Heart right ventricle (tissue), 16 donors: Measurements from ENCODE around the gene GVQW3. TPM values are rescaled to one million over a fixed set of nuclear protein-coding genes. Genes with fewer than 3 reads are reported as not detected.

Experiments
- ATAC-seq, 8 donors: fragments of 200-7000 bp; cut with Tn5 transposase; one replicate each; pipeline ENCODE4 v1.9.1; 2020; ENCODE audit warnings: mild to moderate bottlenecking in 8 of 8, moderate library complexity in 8 of 8, moderate number of reproducible peaks in 1 of 8
- DNase-seq, 2 donors: peaks; one replicate each; pipeline ENCODE4 v3.0.0-alpha.2; 2020
- H3K27ac ChIP-seq, 10 donors: fragments of 200-600 bp; sonication (generic) in 2 of 10; one replicate each; pipeline versions ENCODE4 v1.5.0 to v1.8.0; 2020 to 2022; ENCODE audit warnings: mild to moderate bottlenecking in 3 of 10
- H3K27me3 ChIP-seq, 7 donors: fragments of 200-600 bp; one replicate each; pipeline ENCODE4 v1.8.0; 2021 to 2022; ENCODE audit warnings: mild to moderate bottlenecking in 2 of 7
- H3K36me3 ChIP-seq, 9 donors: fragments of 200-600 bp; sonication (generic) in 1 of 9; one replicate each; pipeline versions ENCODE4 v1.5.0 to v1.8.0; 2020 to 2022; ENCODE audit warnings: mild to moderate bottlenecking in 2 of 9
- H3K4me1 ChIP-seq, 9 donors: fragments of 200-600 bp; sonication (generic) in 1 of 9; one replicate each; pipeline versions ENCODE4 v1.5.0 to v1.8.0; 2020 to 2022; ENCODE audit warnings: mild to moderate bottlenecking in 4 of 9
- H3K4me3 ChIP-seq, 10 donors: fragments of 200-600 bp; sonication (generic) in 2 of 10; one replicate each; pipeline versions ENCODE4 v1.5.0 to v1.8.0; 2020 to 2022; ENCODE audit warnings: mild to moderate bottlenecking in 7 of 10, moderate library complexity in 2 of 10
- H3K9me3 ChIP-seq, 11 donors: fragments of 200-600 bp in 10 of 11; sonication (generic) in 2 of 11; one replicate each; pipeline versions ENCODE4 v1.5.0 to v1.8.0; 2013 to 2022; ENCODE audit warnings: mild to moderate bottlenecking in 2 of 11, control low read depth in 1 of 11, moderate library complexity in 1 of 11
- WGBS, 2 donors: extraction: QIAGEN DNeasy Blood & Tissue Kit; methylation state at CpG; one replicate each; pipeline ENCODE4 v1.1.7; 2013; ENCODE audit warnings: inconsistent platforms in 1 of 2; 5-methylcytosine and 5-hydroxymethylcytosine counted together
- intact Hi-C, 10 donors: fragments of 100-400 bp; cut with DNase I; formaldehyde crosslinking; loops; one replicate each; pipeline versions ENCODE4 v1.11.1 to v1.14.2; 2022
- polyA plus RNA-seq, 2 donors: library from polyadenylated mRNA; stranded (reverse); fragments of 200-250 nt; gene quantifications; one replicate each; pipeline ENCODE4 v1.2.3, GENCODE V29; 2013
- total RNA-seq, 10 donors: library from RNA; stranded (reverse); fragmentation: NEBNext Ultra II Directional in 3 of 10; extraction: Animal tissue kit (Norgen Biotek cat#: 25700) in 3 of 10; gene quantifications; one replicate each; pipeline versions ENCODE4 v1.2.1 to v1.2.4, GENCODE V29; 2021 to 2023
- TF ChIP-seq, protein P1 (sequence below), 9 donors: fragments of 200-600 bp; sonication (generic) in 2 of 9; IDR thresholded peaks; one replicate each; pipeline versions ENCODE4 v1.5.0 to v1.8.0; 2021 to 2022; ENCODE audit warnings: antibody characterized with exemption in 9 of 9, mild to moderate bottlenecking in 5 of 9, moderate library complexity in 1 of 9
- donor health status: Arrhythmogenic right ventricular cardiomyopathy.
- donor health status: ischemic (EF 13 %, LVEDD 7.1; RV severe dilation, severe dysfunction).
- donor health status: healthy with polysubstance abuse.
- donor health status: DM: no; HTN: yes; CAD: no.
- donor health status: DM: no; HTN: no; CAD: no.
- donor health status: ischemic (EF 25% LVEDD 6.9; RV normal size, moderate dysfunction).
- donor health status: ischemic (EF 25% LVEDD 5.7; RV mildly dilated, moderate dysfunction).
- donor health status: healthy.
- donor health status: DM: yes; HTN: yes; CAD: no.
- donor health status: Ischemic cardiomyopathy.
- donor health status: ischemic (EF 35%, LVEDD 5.7; RV mildly dilated, moderate dysfunction).
- donor health status: nonischemic (EF 11% LVEDD 7.7; RV severe dilation, severe dysfunction).
- donor health status: DM: yes; HTN: yes; CAD: no.
- donor health status: PGD.
- donor health status: ischemic (EF 29% LVEDD 5.4; RV normal size, mild dysfunction).
- donor health status: nonischemic (EF 23%, LVEDD 6.1; RV moderate dilation, normal function).

Gene GVQW3
- total and polyA plus RNA-seq, 12 donors: 0.37 to 2.7 (median 1.6) TPM

DNA sequence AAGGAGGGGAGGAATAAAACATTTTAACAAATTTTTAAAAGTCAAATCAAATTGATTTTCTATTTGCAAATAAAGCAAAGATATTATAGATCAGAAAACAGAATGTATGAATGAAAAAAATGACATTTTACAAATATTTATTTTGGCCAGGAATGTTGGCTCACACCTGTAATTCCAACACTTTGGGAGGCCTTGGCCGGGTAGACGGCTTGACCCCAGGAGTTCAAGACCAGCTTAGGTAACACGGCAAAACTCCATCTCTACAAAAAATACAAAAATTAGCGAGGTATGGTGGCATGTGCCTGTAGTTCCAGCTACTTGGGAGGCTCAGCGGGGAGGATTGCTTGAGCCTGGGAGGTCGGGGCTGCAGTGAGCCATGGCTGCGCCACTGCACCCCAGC, 18.4 kb upstream of the GVQW3 start:
- TF ChIP-seq, protein P1, sequence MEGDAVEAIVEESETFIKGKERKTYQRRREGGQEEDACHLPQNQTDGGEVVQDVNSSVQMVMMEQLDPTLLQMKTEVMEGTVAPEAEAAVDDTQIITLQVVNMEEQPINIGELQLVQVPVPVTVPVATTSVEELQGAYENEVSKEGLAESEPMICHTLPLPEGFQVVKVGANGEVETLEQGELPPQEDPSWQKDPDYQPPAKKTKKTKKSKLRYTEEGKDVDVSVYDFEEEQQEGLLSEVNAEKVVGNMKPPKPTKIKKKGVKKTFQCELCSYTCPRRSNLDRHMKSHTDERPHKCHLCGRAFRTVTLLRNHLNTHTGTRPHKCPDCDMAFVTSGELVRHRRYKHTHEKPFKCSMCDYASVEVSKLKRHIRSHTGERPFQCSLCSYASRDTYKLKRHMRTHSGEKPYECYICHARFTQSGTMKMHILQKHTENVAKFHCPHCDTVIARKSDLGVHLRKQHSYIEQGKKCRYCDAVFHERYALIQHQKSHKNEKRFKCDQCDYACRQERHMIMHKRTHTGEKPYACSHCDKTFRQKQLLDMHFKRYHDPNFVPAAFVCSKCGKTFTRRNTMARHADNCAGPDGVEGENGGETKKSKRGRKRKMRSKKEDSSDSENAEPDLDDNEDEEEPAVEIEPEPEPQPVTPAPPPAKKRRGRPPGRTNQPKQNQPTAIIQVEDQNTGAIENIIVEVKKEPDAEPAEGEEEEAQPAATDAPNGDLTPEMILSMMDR (IDR thresholded peaks at IDR 0.05): no peak
- no peaks in the 10 kb centered on the region for H3K27me3 ChIP-seq
- H3K36me3 ChIP-seq: peaks cover 0 to 58% (median 10%) of the 10 kb centered on the region in 9 donors
- H3K4me3 ChIP-seq: no peak overlapping the region
- peaks cover 0 to 39% (median 20%) of the 10 kb centered on the region in 9 donors for H3K4me1 ChIP-seq
- DNase-seq (no peak), ATAC-seq (no peak)
- H3K27ac ChIP-seq: no peak overlapping the region
- intact Hi-C loops: no loop called here
- 96 to 98% methylated on average over 7 of the region's 7 CpGs for WGBS, 2 donors
- no peaks in the 10 kb centered on the region for H3K9me3 ChIP-seq

DNA sequence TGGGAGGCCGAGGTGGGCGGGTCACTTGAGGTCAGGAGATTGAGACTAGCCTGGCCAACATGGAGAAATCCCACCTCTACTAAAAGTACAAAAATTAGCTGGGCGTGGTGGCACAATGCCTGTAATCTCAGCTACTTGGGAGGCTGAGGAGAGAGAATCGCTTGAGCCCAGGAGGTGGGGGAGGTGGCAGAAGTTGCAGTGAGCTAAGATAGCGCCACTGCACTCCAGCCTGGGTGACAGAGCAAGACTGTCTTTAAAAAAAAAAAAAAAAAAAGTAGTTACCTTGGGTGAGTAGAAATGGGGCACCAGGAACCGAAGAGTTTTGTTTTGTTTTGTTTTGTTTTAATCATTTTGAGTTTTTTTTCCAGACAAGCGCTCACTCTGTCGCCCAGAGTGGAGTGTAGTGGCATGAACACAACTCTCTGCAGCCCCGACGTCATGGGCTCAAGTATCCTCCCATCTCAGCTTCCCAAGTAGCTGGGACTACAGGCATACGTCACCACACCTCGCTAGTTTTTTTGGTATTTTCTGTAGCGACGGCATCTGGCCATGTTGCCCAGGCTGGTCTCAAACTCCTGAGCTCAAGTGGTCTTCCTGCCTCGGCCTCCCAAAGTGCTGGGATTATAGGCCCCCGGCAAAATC, 16.0 kb upstream of the GVQW3 start:
- 91 to 92% methylated on average over 16 of the region's 16 CpGs for WGBS, 2 donors
- intact Hi-C loops: no loop called here

DNA sequence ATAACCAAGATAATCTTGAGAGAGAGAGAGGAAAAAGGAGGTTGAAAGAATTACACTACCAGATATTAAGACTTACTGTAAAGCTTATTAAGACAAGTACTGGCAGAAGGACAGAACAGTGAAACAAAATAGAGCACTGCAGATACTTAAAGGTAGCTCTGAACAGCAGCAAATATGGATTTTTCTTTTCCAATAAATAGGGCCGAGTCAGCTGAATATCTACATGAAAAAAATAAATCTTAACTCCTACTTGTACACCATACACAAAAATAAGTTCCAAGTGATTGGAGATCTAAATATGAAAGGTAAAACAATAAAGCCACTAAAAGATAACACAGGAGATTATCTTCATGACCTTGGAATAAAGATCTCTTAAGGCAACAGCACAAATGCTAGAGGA, 12.6 kb upstream of the GVQW3 start:
- intact Hi-C loops: no loop called here
- WGBS, 2 donors: 53 to 70% methylated on average over 1 of the region's 1 CpG
- no peak for ATAC-seq
- no peak overlapping the region for H3K27ac ChIP-seq
- H3K9me3 ChIP-seq: no peaks in the 10 kb centered on the region
- H3K27me3 ChIP-seq: no peaks in the 10 kb centered on the region
- DNase-seq: no peak
- H3K4me1 ChIP-seq: peaks cover 0 to 40% (median 31%) of the 10 kb centered on the region in 9 donors
- TF ChIP-seq, protein P1 (IDR thresholded peaks at IDR 0.05): no peak
- peaks cover 0 to 24% (median 6%) of the 10 kb centered on the region in 9 donors for H3K36me3 ChIP-seq
- no peak overlapping the region for H3K4me3 ChIP-seq

More for the DNA sequence above, 16.0 kb upstream of the GVQW3 start:
- Histone ChIP-seq H3K27ac (no peak overlapping the region), H3K27me3 (no peaks in the 10 kb centered on the region), H3K4me1 (peaks cover 0 to 47% (median 35%) of the 10 kb centered on the region in 9 donors), H3K36me3 (peaks cover 0 to 34% (median 6%) of the 10 kb centered on the region in 9 donors), H3K9me3 (no peaks in the 10 kb centered on the region), H3K4me3 (no peak overlapping the region)
- DNase-seq: no peak
- no peak for ATAC-seq
- TF ChIP-seq, protein P1 (IDR thresholded peaks at IDR 0.05): no peak

DNA sequence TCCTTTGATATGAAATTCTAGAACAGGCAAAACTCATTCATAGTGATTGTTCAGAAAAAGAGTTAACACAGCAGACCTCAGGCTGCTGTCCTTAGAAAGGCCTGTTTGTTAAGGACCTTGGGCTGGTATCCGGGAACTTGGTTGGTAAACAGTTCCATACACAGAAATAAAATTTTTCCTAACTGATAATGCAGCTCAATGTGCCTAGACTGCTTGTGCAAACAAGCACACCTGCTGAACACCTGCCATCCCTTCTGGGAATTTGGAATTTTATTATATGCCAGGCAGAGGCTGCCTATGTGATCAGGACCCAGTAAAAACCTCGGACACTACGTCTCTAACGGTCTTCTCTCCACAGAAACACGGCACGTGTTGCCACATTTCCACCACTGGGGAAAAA, 11.7 kb upstream of the GVQW3 start:
- Histone ChIP-seq H3K4me3 (no peak overlapping the region), H3K9me3 (no peaks in the 10 kb centered on the region), H3K27me3 (no peaks in the 10 kb centered on the region), H3K27ac (no peak overlapping the region), H3K4me1 (peaks cover 0 to 40% (median 31%) of the 10 kb centered on the region in 9 donors), H3K36me3 (peaks cover 0 to 15% (median 5%) of the 10 kb centered on the region in 9 donors)
- DNase-seq (no peak), ATAC-seq (no peak)
- intact Hi-C loops: no loop called here
- TF ChIP-seq, protein P1 (IDR thresholded peaks at IDR 0.05): no peak
- WGBS, 2 donors: 80 to 86% methylated on average over 6 of the region's 6 CpGs
